ENCODE measurements around the gene AGO4. TPM values are rescaled to one million over a fixed set of nuclear protein-coding genes. Genes with fewer than 3 reads are reported as not detected.
A peak's percentile ranks its signal among the peaks of the same experiment; 100 is the strongest.
"Not testable (repeated sequence)": the region's sequence is repeated elsewhere in the genome, so short reads cannot be mapped to it uniquely, and the experiment has no call there.

AGO4 gene
- 6.0 and 7.4 TPM in 2 replicates for polyA plus RNA-seq (2014; cell fraction: cytosol; rRNA removed)
- 4.6 and 9.6 TPM in 2 replicates for polyA plus RNA-seq (2014; cell fraction: nucleus; rRNA removed)

DNA sequence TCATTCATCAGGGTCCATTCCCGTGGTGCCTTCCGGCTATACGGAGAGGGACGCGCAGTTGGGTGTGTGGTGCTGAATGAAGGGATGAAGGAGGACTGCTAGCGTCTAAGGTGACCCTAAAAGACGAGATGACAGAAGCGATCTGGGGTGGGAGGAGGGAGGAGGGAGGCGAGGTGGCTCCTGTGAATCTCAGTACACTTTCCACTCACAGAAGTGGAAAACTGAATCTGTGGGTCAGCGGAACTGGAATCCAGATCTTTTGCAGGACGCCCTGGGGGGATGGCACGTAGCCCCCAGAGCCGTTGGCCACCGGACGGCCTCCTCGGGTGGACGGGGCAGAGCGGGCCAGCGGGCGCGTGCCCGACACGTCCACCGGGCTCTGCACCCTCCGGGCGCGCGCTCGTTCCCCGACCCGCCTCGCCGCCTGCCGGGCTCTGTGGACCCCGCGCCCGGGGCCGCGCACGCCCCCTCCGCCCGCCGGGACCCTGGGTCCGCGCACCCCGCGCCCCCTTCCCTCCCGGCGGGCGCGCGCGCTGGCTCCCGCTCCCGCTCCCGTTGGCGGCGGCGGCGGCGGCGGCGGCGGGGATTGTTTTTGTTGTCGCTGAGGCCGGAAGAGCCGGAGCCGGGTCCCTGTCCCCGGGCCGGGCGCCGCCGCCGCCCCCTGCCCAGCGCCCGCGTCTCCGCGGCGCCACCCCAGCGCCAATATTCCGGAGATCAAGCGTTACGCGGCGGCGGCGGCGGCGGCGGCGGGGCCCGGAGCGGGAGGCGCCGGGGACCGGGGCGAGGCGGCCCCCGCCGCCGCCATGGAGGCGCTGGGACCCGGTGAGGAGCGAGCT lies at the start of gene AGO4:
Gene AGO4, plus strand, starts transcription at position 403 of the 836 bp plus-strand sequence. Its CDS starts 401 bp downstream, at position 804.
- peak; percentile 54 for DNase-seq (ENCODE audit: low spot score)

DNA sequence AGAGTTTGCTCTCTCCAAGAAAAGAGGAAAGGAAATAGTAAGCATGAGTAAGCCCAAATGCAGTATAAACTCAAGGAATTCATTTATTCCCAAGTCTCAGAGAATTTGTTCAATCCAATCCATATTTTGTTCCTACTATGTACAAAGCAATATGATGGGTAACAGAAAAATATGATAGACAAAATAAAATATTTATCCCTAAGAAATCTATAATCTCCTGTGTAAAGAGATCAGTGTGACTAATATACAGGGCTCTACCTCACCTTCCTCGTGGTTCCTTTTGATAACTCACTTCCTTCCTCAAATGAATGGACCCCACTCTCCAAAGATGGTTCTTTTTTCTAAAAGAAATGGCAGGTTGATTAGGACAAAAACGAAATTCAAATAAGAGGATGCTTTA lies 45.7 kb upstream of the AGO4 start:
- DNase-seq (ENCODE audit: low spot score), result no peak

DNA sequence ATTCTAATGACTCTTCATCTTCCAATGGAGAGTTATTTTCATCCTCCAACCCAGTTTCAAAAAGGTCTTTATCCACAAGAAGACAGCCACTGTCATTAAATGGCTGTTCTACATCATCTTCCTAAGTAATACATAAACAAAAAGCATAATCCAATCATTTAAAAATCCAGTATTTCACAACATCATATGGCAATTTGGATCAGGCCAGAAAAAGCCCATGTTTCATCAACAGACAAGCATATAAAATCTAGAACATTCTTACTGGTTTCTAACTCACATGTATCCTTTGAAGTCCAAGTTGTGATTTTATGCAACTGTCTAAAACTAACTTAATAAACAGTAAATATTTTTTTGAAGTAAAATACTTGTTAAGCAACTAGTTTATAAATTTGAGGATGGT lies 44.6 kb upstream of the AGO4 start:
- no peak for DNase-seq (ENCODE audit: low spot score)

DNA sequence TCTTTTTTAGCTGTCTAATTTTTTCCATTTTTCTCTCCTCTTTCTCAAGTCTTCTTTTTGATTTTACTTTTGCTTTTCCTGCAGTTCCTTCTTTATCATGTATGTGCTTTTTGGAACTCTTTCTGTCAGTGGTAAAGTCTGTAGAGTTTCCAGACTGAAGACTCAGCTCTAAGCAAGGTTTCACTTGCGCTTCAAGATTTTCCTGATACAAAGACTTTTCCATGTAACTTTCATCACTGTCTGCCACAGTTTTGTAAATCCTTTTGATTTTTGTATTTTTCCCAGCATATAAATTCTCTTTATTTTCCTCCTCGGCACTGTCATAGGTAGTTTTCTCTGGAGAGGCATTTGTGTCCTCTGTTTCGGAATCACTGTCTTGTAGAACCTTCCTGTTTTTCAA lies 43.5 kb upstream of the AGO4 start:
- no peak for DNase-seq (ENCODE audit: low spot score)

DNA sequence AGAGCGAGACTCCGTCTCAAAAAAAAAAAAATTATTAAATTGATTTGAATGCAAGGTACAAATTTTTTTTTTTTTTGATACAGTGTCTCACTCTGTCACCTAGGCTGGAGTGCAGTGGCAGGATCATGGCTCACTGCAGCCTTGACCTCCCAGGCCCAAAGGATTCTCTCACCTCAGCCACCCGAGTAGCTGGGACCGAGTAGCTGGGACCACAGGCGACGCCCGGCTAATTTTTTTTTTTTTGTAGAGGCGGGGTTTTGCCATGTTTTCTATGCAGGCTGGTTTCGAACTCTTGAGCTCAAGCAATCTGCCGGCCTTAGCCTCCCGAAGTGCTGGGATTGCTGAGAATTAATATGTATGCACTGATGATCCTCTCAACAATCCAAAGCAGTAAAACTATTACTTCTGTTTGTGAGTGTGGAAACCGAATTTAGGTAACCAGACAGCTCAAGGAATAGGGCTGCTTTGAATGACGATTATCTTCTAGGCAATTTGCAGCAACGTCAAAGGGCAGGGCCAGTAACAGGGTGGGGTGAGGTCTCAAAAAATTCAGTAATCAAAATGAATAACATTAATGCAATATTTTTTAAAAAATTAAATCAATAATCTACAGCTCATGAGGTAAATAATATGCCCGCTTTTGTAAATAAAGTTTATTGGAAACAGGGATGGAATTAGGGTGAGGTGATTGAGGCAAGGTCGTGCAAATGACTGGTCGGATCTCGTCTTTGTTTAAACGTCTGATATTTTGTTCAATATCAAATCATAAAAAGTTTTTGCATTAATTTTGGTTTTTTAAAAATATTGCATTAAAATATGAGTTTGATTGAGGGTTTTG lies 39.2 kb upstream of the AGO4 start:
- no peak for DNase-seq (ENCODE audit: low spot score)

DNA sequence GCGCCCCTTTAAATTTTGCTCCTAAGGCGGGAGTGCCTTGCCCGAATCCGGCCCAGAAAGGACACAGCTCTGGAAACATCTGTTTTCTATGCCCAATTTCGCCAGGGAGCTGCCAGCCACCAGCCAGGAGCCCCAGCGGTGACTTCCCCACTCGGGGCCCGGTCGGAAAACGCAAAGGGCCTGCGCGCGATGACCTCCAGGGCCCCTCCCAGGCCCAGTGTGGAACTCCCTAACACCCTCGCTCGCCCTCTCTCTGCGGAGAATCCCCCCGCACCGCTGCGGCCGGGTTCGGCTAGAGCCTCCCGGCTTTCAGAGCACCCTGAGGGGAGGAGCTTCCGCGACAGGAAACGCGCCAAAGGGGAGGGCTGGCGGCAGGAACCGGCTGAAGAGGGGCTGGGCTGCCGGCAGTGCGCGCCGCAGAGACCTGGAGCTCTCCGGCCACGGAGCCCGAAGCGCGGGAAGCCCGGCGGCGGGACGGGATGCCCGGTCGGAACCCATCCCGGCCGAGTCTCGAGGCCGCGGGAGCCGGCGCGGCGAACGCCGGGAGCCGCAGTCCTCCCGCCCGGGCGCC lies 38.5 kb upstream of the AGO4 start:
- peak; percentile 89 for DNase-seq (ENCODE audit: low spot score)

DNA sequence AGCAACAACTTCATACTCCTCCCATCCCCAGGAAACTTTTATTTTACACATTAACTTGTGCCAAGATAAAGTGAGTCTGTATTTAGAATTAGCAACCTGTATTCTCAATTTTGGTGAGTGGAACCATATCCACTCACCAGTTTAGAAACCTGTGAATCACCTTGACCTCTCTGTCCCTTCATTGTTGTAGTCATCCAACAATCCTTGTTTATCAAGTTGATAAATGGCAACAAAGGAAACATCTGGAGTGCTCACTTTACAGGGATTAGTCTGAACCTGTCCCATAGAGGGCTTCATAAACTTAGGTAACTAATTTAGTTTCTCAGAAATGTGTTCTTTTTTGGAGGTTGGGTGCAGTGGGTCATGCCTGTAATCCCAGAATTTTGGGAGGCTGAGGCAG lies 34.1 kb upstream of the AGO4 start:
- no peak for DNase-seq (ENCODE audit: low spot score)

DNA sequence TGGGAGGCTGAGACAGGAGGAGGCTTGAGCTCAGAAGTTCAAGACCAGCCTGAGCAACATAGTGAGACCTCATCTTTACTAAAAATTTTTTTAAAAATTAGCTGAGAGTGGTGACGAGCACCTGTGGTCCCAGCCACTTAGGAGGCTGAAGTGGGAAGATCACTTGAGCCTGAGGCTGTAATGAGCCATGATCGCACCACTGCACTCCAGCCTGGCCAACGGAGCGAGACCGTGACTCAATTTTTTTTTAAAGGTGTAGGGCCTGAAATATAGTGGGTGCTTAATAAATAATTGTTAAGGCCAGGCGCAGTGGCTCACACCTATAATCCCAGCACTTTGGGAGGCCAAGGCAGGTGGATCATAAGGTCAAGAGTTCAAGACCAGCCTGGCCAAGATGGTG lies 31.6 kb upstream of the AGO4 start:
- DNase-seq (ENCODE audit: low spot score), result not testable (repeated sequence)

DNA sequence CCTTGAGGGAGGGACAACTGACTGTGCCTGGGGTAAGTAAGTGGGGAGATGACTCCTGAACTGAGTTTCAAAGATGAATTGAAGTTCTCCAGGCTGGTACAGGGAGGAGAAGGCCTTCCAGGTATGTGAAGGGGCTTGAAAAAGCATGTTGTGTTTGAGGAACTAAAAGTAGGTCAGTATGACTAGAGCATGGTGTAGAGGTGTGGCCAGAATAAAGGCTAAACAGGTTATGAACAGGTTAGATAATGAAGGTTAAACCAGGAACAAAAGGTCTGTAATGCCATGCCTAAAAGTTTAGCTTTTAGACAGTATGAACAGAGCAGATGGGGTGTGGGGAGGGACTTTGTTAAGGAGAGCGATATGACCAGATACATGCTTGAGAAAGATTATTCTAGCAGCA lies 30.7 kb upstream of the AGO4 start:
- no peak for DNase-seq (ENCODE audit: low spot score)

DNA sequence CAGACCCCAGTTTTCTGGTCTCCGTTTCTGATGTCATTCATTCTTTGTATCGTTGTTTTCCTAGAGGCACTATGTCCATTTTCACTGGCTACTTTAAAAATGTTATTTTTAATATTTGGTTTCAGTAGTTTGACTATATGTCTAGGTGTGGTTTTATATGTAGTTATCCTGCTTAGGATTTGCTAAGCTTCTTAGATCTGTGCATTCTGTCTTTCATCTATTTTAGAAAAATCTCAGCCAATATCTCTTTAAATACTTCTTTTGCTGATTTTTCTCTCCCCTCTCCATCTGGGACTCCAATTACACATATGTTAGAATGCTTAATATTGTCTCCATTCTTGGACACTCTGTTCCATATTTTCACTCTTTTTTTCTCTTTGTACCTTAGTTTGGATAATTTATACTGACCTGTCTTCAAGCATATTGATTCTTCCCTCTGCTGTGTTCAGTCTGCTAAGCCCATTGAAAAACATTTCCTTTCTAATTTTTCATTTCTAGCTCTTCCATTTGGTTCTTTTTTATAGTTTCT lies 24.7 kb upstream of the AGO4 start:
- no peak for DNase-seq (ENCODE audit: low spot score)

DNA sequence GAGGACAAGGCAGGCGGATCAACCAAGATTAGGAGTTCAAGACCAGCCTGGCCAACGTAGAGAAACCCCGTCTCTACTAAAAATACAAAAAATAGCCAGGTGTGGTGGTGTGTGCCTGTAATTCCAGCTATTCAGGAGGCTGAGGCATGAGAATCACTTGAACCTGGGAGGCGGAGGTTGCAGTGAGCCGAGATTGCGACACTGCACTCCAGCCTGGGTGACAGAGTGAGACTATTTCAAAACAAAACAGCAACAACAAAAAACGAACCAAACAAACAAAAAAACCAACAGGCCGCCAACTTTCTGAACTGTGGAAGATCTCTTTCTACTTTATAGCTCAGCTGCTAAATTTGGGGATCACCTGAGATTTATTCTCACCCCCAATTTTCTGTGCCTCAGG lies 23.5 kb upstream of the AGO4 start:
- DNase-seq (ENCODE audit: low spot score), result not testable (repeated sequence)

DNA sequence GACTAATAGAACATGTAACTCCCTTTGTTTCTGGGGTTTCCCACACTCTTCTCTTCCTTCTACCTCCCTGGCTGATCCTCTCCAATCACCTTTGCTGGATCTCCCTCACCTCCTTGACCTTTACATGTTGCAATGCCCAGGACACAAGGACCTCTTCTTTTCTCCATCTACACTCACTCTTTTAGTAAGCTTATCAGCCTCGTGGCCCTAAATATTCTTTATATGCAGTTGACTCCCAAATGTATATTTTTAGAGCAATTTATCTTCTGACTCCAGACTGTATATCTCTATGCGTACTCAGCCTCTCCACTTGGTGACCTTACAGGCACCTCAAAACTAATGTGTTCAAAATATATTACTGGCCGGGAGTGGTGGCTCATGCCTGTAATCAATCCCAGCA lies 19.7 kb upstream of the AGO4 start:
- no peak for DNase-seq (ENCODE audit: low spot score)

DNA sequence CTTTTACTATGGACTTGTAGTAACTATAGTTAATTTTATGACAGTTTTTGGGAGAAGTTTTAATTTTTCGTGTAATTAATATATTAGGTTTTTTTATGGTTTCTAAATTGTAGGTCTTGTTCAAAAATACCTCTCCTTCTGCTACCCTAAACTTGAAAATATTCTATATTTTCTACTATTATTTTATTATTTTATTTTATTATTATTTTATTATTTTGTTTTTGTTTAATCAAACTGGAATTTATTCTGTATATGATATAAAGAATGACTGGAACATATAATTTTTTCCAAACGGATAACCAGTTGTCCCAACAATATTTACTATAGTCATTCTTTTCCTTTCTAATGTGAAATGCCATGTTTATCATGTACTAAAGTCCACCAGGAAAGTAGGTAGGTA lies 17.1 kb upstream of the AGO4 start:
- DNase-seq (ENCODE audit: low spot score), result no peak

DNA sequence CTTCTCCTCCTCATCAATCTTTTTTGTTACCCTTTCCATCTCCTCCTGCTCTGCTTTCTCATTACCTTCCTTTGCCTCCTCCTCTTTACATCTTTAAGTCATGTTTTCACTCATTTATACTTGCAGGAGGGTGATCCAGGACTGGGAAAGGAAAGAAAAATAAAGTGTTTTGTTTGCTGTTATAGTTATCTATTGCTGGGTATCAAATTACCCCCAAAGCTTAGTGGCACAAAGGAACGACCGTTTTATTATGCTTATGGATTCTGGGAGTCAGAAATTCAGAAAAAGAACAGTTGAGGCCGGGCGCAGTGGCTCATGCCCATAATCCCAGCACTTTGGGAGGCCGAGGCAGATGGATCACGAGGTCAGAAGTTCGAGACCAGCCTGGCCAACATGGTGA lies 12.5 kb upstream of the AGO4 start:
- DNase-seq (ENCODE audit: low spot score), result no peak

DNA sequence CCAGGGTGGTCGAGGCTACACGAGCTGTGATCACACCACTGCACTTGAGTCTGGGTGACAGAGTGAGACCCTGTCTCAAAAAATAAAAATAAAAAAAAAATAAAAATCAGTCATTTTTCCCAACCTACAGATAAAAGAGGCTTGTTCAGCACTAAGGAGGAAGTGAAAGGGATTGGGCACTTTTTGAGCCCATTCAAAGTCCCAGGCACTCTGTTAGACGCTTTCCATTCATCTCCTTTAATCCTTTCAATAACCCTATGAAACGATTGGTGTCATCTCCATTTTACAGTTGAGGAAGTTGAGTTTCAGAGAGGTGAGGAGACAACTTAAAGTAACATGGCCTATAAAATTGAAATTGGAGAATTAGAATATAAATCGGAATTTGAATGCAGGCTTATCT lies 10.4 kb upstream of the AGO4 start:
- DNase-seq (ENCODE audit: low spot score), result no peak

DNA sequence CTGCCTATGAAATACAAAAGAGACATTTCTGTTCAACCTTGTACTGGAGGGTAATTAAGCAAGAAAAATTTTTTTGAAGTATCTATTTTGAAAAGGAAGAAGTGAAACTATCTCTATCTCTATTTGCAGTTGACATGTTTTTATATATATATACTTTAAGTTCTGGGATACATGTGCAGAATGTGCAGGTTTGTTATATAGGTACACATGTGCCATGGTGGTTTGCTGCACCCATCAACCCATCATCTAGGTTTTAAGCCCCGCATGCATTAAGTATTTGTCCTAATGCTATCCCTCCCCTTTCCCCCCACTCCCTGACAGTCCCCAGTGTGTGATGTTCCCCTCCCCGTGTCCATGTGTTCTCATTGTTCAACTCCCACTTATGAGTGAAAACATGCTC lies 9.8 kb upstream of the AGO4 start:
- DNase-seq (ENCODE audit: low spot score), result not testable (repeated sequence)

DNA sequence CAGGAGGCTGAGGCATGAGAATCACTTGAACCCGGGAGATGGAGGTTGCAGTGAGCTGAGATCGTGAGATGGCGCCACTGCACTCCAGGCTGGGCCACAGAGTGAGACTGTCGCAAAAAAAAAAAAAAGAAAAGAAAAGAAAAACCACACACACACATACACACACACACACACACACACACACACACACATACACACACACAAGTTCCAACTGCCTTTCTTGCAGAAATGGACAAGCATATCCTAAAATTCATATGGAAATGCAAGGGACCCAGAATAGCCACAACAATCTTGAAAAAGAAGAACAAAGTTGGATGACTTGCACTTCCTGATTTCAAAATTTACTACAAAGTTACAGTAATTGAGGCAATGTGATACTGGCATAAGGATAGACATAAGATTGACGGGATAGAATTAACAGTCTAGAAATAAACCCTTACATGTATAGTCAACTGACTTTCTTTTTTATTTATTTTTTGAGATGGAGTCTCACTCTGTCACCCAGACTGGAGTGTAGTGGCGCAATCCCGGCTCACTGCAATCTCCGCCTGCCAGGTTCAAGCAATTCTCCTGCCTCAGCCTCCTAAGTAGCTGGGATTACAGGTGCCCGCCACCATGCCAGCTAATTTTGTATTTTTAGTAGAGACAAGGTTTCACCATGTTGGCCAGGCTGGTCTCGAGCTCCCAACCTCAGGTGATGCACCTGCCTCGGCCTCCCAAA lies 7.5 kb upstream of the AGO4 start:
- not testable (repeated sequence) for DNase-seq (ENCODE audit: low spot score)

DNA sequence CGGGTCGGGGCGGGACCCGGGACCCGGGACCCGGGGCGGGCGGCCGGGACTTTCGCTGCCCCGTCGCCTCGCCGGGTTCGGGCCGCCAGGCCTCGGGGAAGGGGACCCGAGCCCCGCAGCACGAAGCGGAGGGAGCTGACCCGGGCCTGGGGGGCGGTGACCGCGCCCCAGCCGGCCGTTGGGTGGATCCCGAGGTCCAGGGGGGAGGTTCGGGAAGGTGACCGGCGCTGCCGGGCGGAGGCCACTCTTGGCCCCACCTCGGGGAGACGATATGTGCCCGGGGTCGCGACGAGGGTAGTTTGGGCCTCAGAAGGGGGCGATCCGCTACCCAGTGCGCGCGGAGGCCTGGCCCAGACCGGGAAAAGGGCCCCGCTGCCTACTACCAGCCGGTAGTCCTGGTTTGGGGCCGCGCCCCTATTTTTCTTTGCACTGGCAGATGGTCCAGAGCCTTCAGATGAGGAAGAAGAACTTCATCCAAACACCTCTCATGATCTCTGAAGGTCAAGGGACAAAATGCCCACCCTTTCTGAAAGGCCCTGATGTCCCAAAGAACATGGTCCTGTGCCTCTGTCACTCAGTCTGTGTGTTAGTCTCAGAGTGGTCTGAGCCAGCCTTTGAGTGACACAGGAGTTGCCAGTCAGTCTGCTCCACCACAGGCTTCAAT lies 766 bp downstream of the AGO4 start:
- DNase-seq (ENCODE audit: low spot score), result peak; percentile 32

DNA sequence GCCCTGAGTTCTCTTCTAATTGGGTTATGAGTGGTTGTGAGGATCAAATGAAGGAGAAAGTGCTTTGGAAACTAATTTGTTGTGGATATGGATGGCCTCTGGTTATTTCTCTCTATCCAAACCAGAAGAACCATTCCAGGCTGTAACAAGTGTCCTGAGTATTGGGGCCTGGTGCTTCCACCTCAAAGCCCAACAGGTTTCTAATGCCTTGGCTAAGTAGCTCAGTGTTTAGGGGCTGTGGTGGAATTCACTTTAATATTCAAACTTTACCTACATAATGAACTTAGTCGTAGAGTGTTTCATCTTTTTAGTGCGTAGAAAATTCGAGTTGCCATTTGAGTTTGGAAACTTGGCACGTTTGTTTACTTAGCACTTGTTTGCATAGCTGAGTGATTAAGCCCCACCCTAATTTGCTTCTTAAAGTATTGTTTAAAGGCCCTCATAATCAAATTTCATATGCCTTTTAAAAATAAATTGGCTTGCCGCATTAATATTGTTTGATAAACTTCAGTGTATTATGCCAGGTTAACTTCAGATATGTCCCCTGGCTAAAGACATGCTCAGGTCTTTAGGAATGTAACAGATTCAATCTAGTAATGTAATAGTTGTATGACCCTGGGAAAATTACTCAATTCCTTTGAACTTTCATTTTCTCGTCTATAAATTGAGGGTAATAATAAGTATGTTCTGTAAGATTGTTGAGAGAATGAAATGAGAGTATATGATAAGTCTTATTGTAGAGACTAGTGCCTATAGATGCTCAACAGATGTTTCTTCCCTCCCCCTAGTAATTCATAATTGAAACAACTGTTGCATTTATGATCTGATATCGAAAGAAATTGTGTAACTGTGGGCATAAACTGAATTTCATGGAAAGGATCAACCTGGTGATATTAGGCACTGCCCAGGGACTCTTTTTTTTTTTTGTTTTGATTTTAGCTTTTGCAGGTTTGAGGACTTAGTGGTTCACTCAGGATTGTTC lies 1.6 kb downstream of the AGO4 start:
- DNase-seq (ENCODE audit: low spot score), result no peak
